Caco-2 (cell line): ENCODE results near the gene RAB30. TPM values are rescaled to one million over a fixed set of nuclear protein-coding genes. Genes with fewer than 3 reads are reported as not detected.

Experiments used
- BruUV-seq: library from RNA; stranded (reverse); fragments of 400-500 nt; replicated peaks from 2 replicates; lab custom pipeline; 2021; lab: Mats Ljungman, UMichigan
- CTCF ChIA-PET: fragments of 300-600 bp; sonication (Branson Sonifier 250); formaldehyde crosslinking; loops from one replicate; lab custom pipeline; 2022; ENCODE audit warnings: antibody characterized with exemption; lab: Charles Lee
- POLR2A ChIA-PET: fragments of 300-600 bp; sonication (Branson Sonifier 250); formaldehyde crosslinking; loops from one replicate; lab custom pipeline; 2022; ENCODE audit warnings: antibody characterized with exemption; lab: Charles Lee
- DNase-seq, 2 experiments: peaks; one replicate each; pipeline versions ENCODE4 v3.0.0 to v3.0.0-alpha.2; 2020 to 2022
- H3K27me3 ChIP-seq: replicated peaks from 2 replicates; pipeline ENCODE4 v1.6.0; 2011; ENCODE audit warnings: low read length; ENCODE audit not compliant: control insufficient read depth, insufficient read depth
- H3K36me3 ChIP-seq: 2 replicates; pipeline ENCODE4 v1.5.1; 2011; ENCODE audit warnings: low read length; ENCODE audit not compliant: control insufficient read depth, insufficient read depth
- H3K4me1 ChIP-seq: fragments of 250-450 bp; sonication (Bioruptor Pico); 2 replicates; pipeline ENCODE4 v1.5.1; 2020; ENCODE audit warnings: mild to moderate bottlenecking
- H3K4me3 ChIP-seq: 2 replicates; pipeline ENCODE4 v1.5.1; 2011; ENCODE audit warnings: low read depth, mild to moderate bottlenecking, control low read depth, low read length
- H3K9me3 ChIP-seq: fragments of 250-450 bp; sonication (Bioruptor Pico); 2 replicates; pipeline ENCODE4 v1.5.1; 2020; ENCODE audit warnings: mild to moderate bottlenecking, moderate library complexity
- H3K27ac Mint-ChIP-seq: one replicate; pipeline ENCODE4 v1.8.0; 2022; ENCODE audit warnings: mixed read lengths; ENCODE audit not compliant: unreplicated experiment
- H3K27me3 Mint-ChIP-seq: one replicate; pipeline ENCODE4 v1.8.0; 2022; ENCODE audit warnings: mixed read lengths; ENCODE audit not compliant: insufficient read depth, unreplicated experiment
- H3K36me3 Mint-ChIP-seq: one replicate; pipeline ENCODE4 v1.8.0; 2022; ENCODE audit warnings: mild to moderate bottlenecking, mixed read lengths; ENCODE audit not compliant: insufficient read depth, unreplicated experiment
- H3K4me1 Mint-ChIP-seq: one replicate; pipeline ENCODE4 v1.8.0; 2022; ENCODE audit warnings: low read depth, mixed read lengths; ENCODE audit not compliant: unreplicated experiment
- H3K4me3 Mint-ChIP-seq: one replicate; pipeline ENCODE4 v1.8.0; 2022; ENCODE audit warnings: mild to moderate bottlenecking, moderate library complexity, mixed read lengths; ENCODE audit not compliant: unreplicated experiment
- H3K9me3 Mint-ChIP-seq: one replicate; pipeline ENCODE4 v1.8.0; 2022; ENCODE audit warnings: mixed read lengths; ENCODE audit not compliant: unreplicated experiment
- intact Hi-C: fragments of 100-400 bp; cut with micrococcal nuclease; formaldehyde crosslinking; loops from one replicate; pipeline ENCODE4 v1.10.0; 2022; ENCODE audit not compliant: unreplicated experiment
- total RNA-seq: library from RNA; stranded (reverse); gene quantifications from 2 replicates; pipeline ENCODE4 v1.2.3, GENCODE V29; 2022
- TF ChIP-seq, protein P1 (sequence below), 2 experiments: fragments of 200-600 bp in 1 of 2; IDR thresholded peaks; 1 replicate in 1 of 2; 2 replicates in 1 of 2; pipeline versions ENCODE4 v1.5.1 to v1.8.0; 2011 to 2022; ENCODE audit warnings: antibody characterized with exemption in 1 of 2, control low read depth in 1 of 2, inconsistent platforms in 1 of 2, low read depth in 1 of 2, low read length in 1 of 2, mild to moderate bottlenecking in 1 of 2, moderate library complexity in 1 of 2; ENCODE audit not compliant: insufficient read depth in 1 of 2, severe bottlenecking in 1 of 2, unreplicated experiment in 1 of 2

RAB30 gene
- total RNA-seq, 1 experiment from 2014 or later, result 13.5 TPM

DNA sequence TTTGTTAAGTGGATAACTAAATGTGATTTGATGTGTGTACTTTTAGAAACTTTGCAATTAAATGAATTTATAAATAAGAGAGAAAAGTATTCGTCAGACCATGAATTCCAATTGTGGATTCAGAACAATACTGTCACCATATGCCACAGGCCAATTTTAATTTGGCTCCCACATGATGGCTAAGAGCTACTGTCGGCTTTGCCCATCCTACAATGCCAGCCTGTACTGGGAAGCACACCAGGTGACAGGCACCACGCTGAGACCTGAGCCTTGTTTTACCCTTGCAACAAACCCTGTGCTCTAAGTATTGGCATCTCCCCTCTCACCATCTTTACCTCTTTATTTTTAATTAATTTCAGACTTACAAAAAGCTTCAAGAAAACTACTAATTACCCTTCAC is 14.0 kb downstream of the RAB30 start:
- peaks cover 4% of the 10 kb centered on the region for H3K36me3 Mint-ChIP-seq
- H3K27me3 Mint-ChIP-seq, result no peaks in the 10 kb centered on the region
- no peak overlapping the region for H3K27ac Mint-ChIP-seq
- Histone ChIP-seq H3K4me3 (no peak overlapping the region), H3K36me3 (no peaks in the 10 kb centered on the region), H3K9me3 (no peaks in the 10 kb centered on the region), H3K4me1 (peaks cover 6% of the 10 kb centered on the region; the same call in 1 of the 2 replicates), H3K27me3 (no peaks in the 10 kb centered on the region)
- intact Hi-C loops, result no loop called here
- TF ChIP-seq, protein P1, sequence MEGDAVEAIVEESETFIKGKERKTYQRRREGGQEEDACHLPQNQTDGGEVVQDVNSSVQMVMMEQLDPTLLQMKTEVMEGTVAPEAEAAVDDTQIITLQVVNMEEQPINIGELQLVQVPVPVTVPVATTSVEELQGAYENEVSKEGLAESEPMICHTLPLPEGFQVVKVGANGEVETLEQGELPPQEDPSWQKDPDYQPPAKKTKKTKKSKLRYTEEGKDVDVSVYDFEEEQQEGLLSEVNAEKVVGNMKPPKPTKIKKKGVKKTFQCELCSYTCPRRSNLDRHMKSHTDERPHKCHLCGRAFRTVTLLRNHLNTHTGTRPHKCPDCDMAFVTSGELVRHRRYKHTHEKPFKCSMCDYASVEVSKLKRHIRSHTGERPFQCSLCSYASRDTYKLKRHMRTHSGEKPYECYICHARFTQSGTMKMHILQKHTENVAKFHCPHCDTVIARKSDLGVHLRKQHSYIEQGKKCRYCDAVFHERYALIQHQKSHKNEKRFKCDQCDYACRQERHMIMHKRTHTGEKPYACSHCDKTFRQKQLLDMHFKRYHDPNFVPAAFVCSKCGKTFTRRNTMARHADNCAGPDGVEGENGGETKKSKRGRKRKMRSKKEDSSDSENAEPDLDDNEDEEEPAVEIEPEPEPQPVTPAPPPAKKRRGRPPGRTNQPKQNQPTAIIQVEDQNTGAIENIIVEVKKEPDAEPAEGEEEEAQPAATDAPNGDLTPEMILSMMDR (IDR thresholded peaks at IDR 0.05; ENCODE audit: insufficient read depth in 1 of 2, low read depth in 1 of 2, low read length in 1 of 2, severe bottlenecking in 1 of 2, unreplicated experiment in 1 of 2), result no peak
- no peak for DNase-seq
- BruUV-seq, result no TSS peak
- POLR2A ChIA-PET, result no interaction called here
- no peaks in the 10 kb centered on the region for H3K9me3 Mint-ChIP-seq
- H3K4me1 Mint-ChIP-seq, result peaks cover 22% of the 10 kb centered on the region
- H3K4me3 Mint-ChIP-seq, result no peak overlapping the region
- CTCF ChIA-PET, result no interaction called here

- CTCF ChIA-PET, result no interaction called here
- BruUV-seq, result no TSS peak
These were observed 15.1 kb downstream of the RAB30 start for GRCh38 chr11:83056611-83057010.

GRCh38 chr11:83056204-83056603 is 15.5 kb downstream of the RAB30 start:
- H3K36me3 ChIP-seq, result no peaks in the 10 kb centered on the region
- H3K4me1 Mint-ChIP-seq, result peaks cover 33% of the 10 kb centered on the region
- no peaks in the 10 kb centered on the region for H3K27me3 Mint-ChIP-seq
- ChIA-PET POLR2A (no interaction called here), CTCF (no interaction called here)
- no peak overlapping the region for H3K4me3 Mint-ChIP-seq
- H3K9me3 Mint-ChIP-seq, result no peaks in the 10 kb centered on the region
- no peaks in the 10 kb centered on the region; the same call in 1 of the 2 replicates for H3K4me1 ChIP-seq
- H3K4me3 ChIP-seq, result no peak overlapping the region
- no peaks in the 10 kb centered on the region for H3K27me3 ChIP-seq
- peaks cover 4% of the 10 kb centered on the region for H3K36me3 Mint-ChIP-seq
- intact Hi-C loops, result no loop called here
- TF ChIP-seq, protein P1 (IDR thresholded peaks at IDR 0.05; ENCODE audit: insufficient read depth in 1 of 2, low read depth in 1 of 2, low read length in 1 of 2, severe bottlenecking in 1 of 2, unreplicated experiment in 1 of 2), result no peak
- no peak for DNase-seq
- no peaks in the 10 kb centered on the region for H3K9me3 ChIP-seq
- BruUV-seq, result no TSS peak
- no peak overlapping the region for H3K27ac Mint-ChIP-seq

More at GRCh38 chr11:83056611-83057010, 15.1 kb downstream of the RAB30 start:
- Mint-ChIP-seq H3K27ac (no peak overlapping the region), H3K4me3 (no peak overlapping the region), H3K27me3 (no peaks in the 10 kb centered on the region), H3K9me3 (no peaks in the 10 kb centered on the region), H3K4me1 (peaks cover 31% of the 10 kb centered on the region), H3K36me3 (peaks cover 4% of the 10 kb centered on the region)
- DNase-seq, result no peak
- TF ChIP-seq, protein P1 (IDR thresholded peaks at IDR 0.05; ENCODE audit: insufficient read depth in 1 of 2, low read depth in 1 of 2, low read length in 1 of 2, severe bottlenecking in 1 of 2, unreplicated experiment in 1 of 2), result no peak
- Histone ChIP-seq H3K4me3 (no peak overlapping the region), H3K9me3 (no peaks in the 10 kb centered on the region), H3K4me1 (no peaks in the 10 kb centered on the region; the same call in 1 of the 2 replicates), H3K36me3 (no peaks in the 10 kb centered on the region), H3K27me3 (no peaks in the 10 kb centered on the region)
- POLR2A ChIA-PET, result no interaction called here
- intact Hi-C loops, result no loop called here
